Osteoblast (primary cell): ENCODE data around the gene DHRS1. TPM values are rescaled to one million over a fixed set of nuclear protein-coding genes. Genes with fewer than 3 reads are reported as not detected.

Source experiments
- DNase-seq: peaks from one replicate; pipeline ENCODE4 v3.0.0; 2011; ENCODE audit warnings: low spot score, mixed read lengths; ENCODE audit not compliant: insufficient read length; ENCODE audit errors: missing footprints
- H2AFZ ChIP-seq: 2 replicates; pipeline ENCODE4 v1.6.0; 2011; ENCODE audit warnings: mild to moderate bottlenecking, low read length
- H3K27ac ChIP-seq: 2 replicates; pipeline ENCODE4 v1.5.1; 2011; ENCODE audit warnings: mild to moderate bottlenecking, low read depth, low read length, moderate library complexity
- H3K27me3 ChIP-seq: 2 replicates; pipeline ENCODE4 v1.6.0; 2012; ENCODE audit warnings: mild to moderate bottlenecking, control low read depth, inconsistent platforms, low read length, moderate library complexity; ENCODE audit not compliant: insufficient read depth
- H3K36me3 ChIP-seq: 2 replicates; pipeline ENCODE4 v1.5.1; 2011; ENCODE audit warnings: mild to moderate bottlenecking, low read length, control low read depth, moderate library complexity; ENCODE audit not compliant: insufficient read depth
- H3K4me1 ChIP-seq: 2 replicates; pipeline ENCODE4 v1.5.1; 2011; ENCODE audit warnings: mild to moderate bottlenecking, low read length, control low read depth, moderate library complexity; ENCODE audit not compliant: insufficient read depth
- H3K4me2 ChIP-seq: 2 replicates; pipeline ENCODE4 v1.6.0; 2011; ENCODE audit warnings: mild to moderate bottlenecking, low read length; ENCODE audit not compliant: insufficient read depth
- H3K4me3 ChIP-seq: fragments of 200-600 bp; sonication (generic); 3 replicates; pipeline ENCODE4 v1.5.1; 2012; ENCODE audit warnings: mild to moderate bottlenecking, low read length, inconsistent platforms; ENCODE audit not compliant: insufficient read depth
- H3K79me2 ChIP-seq: 2 replicates; pipeline ENCODE4 v1.6.0; 2012; ENCODE audit warnings: mild to moderate bottlenecking, low read length, control low read depth, inconsistent platforms; ENCODE audit not compliant: insufficient read depth
- H3K9me3 ChIP-seq: 2 replicates; pipeline ENCODE4 v1.5.1; 2011; ENCODE audit warnings: low read depth, low read length, control low read depth
- H4K20me1 ChIP-seq: 2 replicates; pipeline ENCODE4 v1.6.0; 2012; ENCODE audit warnings: mild to moderate bottlenecking, low read length, control low read depth; ENCODE audit not compliant: insufficient read depth
- total RNA-seq: library from RNA; depleted of rRNA; stranded (reverse); fragments of >200 nt; gene quantifications from 2 replicates; pipeline ENCODE4 v1.2.3, GENCODE V29; 2012
- TF ChIP-seq, protein P1 (sequence below): IDR thresholded peaks from 2 replicates; pipeline ENCODE4 v1.5.1; 2011; ENCODE audit warnings: mild to moderate bottlenecking, low read depth, low read length, moderate library complexity; ENCODE audit errors: extremely low read depth

Gene DHRS1
- total RNA-seq: 9.8 and 13.6 TPM in 2 replicates

DNA sequence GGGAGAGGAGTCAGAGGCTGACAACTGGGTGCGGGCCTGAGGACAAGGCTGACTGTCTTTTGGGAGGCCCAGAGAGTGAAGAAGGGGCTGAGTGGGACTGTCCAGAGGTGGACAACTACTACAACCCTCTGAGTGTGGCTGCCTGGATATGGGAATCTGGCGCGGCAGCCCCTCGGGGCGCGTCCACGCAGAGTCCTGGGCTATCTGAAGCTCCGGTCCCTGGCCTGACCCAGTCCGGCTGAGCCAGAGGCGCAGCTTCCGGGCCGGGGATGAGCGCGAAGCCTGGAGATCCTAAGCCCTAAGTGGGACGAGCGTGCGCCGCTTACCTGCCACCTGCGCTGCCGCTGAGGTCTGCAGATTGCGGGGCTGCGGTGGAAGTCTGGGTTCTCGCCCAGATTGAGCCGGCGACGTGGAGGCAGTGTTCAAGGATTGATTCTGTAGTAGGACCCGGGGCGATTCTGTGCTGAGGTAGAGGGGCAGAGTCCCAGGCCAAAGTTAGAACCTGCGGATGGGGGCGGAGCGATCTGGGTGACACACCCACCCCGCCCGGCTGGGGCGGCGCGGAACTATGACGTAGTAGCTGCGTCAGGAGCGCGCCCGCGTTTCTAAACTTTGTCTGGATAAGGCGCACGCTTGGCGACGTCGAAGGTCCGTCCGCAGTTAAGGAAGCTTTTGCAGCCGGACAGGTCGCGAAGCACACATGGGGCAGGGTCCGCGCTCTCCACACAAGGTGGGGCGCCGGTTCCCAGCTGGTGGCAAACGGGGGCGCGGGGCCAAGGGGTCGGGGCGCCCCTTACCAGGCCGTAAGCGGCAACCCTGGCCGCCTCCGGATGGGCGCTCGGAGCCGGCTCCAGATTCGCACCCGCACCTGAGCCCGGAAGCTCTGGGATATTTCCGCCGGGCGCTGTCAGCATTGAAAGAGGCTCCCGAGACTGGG, at the start of gene DHRS1, which contains the start of gene NOP9:
Gene DHRS1 (minus strand): TSS at position 526 of the 937 bp plus-strand sequence. CDS start 674 bp downstream, outside the sequence.
Gene NOP9 (plus strand): TSS at position 596 of the 937 bp plus-strand sequence. CDS start 105 bp downstream, at position 701.
- Histone ChIP-seq H3K4me2 (peak within 1 kb of the TSS; percentile 95), H3K4me1 (peaks cover 21% of the 10 kb centered on the region), H3K9me3 (no peaks in the 10 kb centered on the region), H3K4me3 (peak within 1 kb of the TSS; percentile 87), H3K27me3 (no peaks in the 10 kb centered on the region), H3K36me3 (peaks cover 43% of the 10 kb centered on the region), H4K20me1 (peaks cover 2% of the 10 kb centered on the region), H3K27ac (peak within 1 kb of the TSS; percentile 76), H2AFZ (peak within 1 kb of the TSS; percentile 93), H3K79me2 (peaks cover 18% of the 10 kb centered on the region)
- peak; percentile 99 for DNase-seq
- TF ChIP-seq, protein P1, sequence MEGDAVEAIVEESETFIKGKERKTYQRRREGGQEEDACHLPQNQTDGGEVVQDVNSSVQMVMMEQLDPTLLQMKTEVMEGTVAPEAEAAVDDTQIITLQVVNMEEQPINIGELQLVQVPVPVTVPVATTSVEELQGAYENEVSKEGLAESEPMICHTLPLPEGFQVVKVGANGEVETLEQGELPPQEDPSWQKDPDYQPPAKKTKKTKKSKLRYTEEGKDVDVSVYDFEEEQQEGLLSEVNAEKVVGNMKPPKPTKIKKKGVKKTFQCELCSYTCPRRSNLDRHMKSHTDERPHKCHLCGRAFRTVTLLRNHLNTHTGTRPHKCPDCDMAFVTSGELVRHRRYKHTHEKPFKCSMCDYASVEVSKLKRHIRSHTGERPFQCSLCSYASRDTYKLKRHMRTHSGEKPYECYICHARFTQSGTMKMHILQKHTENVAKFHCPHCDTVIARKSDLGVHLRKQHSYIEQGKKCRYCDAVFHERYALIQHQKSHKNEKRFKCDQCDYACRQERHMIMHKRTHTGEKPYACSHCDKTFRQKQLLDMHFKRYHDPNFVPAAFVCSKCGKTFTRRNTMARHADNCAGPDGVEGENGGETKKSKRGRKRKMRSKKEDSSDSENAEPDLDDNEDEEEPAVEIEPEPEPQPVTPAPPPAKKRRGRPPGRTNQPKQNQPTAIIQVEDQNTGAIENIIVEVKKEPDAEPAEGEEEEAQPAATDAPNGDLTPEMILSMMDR: no peak

DNA sequence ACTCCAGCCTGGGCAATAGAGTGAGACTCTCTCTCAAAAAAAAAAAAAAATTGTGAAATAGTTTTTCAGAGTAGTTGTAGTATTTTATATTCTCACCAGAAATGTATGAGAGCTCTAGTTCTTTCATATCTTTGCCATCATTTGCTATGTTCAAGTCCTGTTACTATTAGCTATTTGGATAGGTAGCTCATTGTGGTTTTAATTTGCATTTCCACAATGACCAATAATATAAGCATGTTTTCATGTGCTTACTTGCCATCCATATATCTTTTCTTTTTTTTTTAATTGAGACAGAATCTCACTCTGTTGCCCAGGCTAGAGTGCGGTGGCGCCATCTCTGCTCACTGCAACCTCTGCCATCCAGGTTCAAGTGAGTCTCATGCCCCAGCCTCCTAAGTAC, 48.6 kb upstream of the DHRS1 start:
- Histone ChIP-seq H3K27ac (no peak overlapping the region), H3K79me2 (no peaks in the 10 kb centered on the region), H2AFZ (no peak overlapping the region), H3K36me3 (no peaks in the 10 kb centered on the region), H3K4me2 (no peak overlapping the region), H4K20me1 (no peaks in the 10 kb centered on the region), H3K4me3 (no peak overlapping the region), H3K4me1 (peaks cover 25% of the 10 kb centered on the region), H3K9me3 (no peaks in the 10 kb centered on the region), H3K27me3 (no peaks in the 10 kb centered on the region)
- TF ChIP-seq, protein P1: no peak
- DNase-seq: no peak

DNA sequence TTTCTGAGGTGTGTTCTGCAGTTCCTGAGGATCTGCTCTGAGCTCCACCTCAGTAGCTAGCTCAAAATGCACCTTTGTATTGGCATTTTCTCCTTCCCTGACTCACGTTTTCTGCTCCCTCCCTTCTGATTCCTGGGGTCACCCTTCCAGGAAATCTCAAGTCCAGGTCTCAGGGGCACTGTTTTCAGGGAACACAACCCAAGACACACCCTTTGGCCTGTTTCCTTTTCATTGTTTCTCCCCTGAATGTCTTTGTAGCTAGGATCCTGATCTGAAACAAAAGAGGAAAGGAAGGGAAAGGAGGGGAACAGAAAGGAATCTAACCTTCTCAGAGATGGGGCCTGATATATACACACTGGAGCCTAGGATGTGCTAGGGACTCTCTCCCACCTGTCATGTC, 47.6 kb upstream of the DHRS1 start:
- Histone ChIP-seq H3K27me3 (no peaks in the 10 kb centered on the region), H4K20me1 (no peaks in the 10 kb centered on the region), H3K4me2 (no peak overlapping the region), H3K36me3 (no peaks in the 10 kb centered on the region), H2AFZ (peak overlapping the region; percentile 17), H3K4me3 (no peak overlapping the region), H3K79me2 (no peaks in the 10 kb centered on the region), H3K4me1 (peaks cover 16% of the 10 kb centered on the region), H3K9me3 (no peaks in the 10 kb centered on the region), H3K27ac (no peak overlapping the region)
- TF ChIP-seq, protein P1: no peak
- no peak for DNase-seq
